ENCODE data around the gene PRRG4.

Gene PRRG4

DNA sequence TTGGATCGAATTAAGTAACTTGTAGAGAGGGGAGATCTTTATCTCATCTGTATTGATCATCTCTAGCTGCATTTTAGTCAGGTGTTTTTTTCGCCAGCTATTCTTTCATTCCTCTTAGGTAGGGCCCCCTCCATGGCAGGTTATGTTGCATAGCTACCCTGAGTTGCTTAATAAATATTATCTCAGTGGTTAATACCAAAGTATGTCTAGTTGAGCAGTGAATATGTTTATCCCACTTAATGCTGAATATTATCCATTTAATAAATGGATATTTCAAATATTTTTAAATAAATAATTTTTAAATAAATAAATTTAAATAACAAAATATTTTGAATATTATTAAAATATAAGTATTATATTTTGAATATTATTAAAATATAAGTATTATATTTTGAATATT, 9.6 kb downstream of the PRRG4 start:
- Histone ChIP-seq H3K27me3 (replicated peaks; ENCODE audit: control insufficient read depth, insufficient read depth, low read length) (no peaks in the 10 kb centered on the region), H3K36me3 (ENCODE audit: control insufficient read depth, insufficient read depth, low read length) (no peaks in the 10 kb centered on the region), H3K4me3 (replicated peaks; ENCODE audit: low read depth, low read length) (no peak overlapping the region)
- no peak for DNase-seq (ENCODE audit: extremely low read depth, insufficient read length)
- TF ChIP-seq, protein P1, sequence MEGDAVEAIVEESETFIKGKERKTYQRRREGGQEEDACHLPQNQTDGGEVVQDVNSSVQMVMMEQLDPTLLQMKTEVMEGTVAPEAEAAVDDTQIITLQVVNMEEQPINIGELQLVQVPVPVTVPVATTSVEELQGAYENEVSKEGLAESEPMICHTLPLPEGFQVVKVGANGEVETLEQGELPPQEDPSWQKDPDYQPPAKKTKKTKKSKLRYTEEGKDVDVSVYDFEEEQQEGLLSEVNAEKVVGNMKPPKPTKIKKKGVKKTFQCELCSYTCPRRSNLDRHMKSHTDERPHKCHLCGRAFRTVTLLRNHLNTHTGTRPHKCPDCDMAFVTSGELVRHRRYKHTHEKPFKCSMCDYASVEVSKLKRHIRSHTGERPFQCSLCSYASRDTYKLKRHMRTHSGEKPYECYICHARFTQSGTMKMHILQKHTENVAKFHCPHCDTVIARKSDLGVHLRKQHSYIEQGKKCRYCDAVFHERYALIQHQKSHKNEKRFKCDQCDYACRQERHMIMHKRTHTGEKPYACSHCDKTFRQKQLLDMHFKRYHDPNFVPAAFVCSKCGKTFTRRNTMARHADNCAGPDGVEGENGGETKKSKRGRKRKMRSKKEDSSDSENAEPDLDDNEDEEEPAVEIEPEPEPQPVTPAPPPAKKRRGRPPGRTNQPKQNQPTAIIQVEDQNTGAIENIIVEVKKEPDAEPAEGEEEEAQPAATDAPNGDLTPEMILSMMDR (IDR thresholded peaks at IDR 0.05; ENCODE audit: insufficient read depth, low read length, poor library complexity, severe bottlenecking), result no peak

- Histone ChIP-seq H3K27me3 (replicated peaks; ENCODE audit: control insufficient read depth, insufficient read depth, low read length) (no peaks in the 10 kb centered on the region), H3K4me3 (replicated peaks; ENCODE audit: low read depth, low read length) (no peak overlapping the region), H3K36me3 (ENCODE audit: control insufficient read depth, insufficient read depth, low read length) (no peaks in the 10 kb centered on the region)
- DNase-seq (ENCODE audit: extremely low read depth, insufficient read length), result no peak
- TF ChIP-seq, protein P1 (IDR thresholded peaks at IDR 0.05; ENCODE audit: insufficient read depth, low read length, poor library complexity, severe bottlenecking), result no peak
Measured at GRCh38 chr11:32840587-32840986, 10.9 kb downstream of the PRRG4 start.

GRCh38 chr11:32843544-32843943, 13.8 kb downstream of the PRRG4 start:
- DNase-seq (ENCODE audit: extremely low read depth, insufficient read length), result no peak
- H3K36me3 ChIP-seq (ENCODE audit: control insufficient read depth, insufficient read depth, low read length), result no peaks in the 10 kb centered on the region
- TF ChIP-seq, protein P1 (IDR thresholded peaks at IDR 0.05; ENCODE audit: insufficient read depth, low read length, poor library complexity, severe bottlenecking), result no peak
- H3K4me3 ChIP-seq (replicated peaks; ENCODE audit: low read depth, low read length), result no peak overlapping the region
- H3K27me3 ChIP-seq (replicated peaks; ENCODE audit: control insufficient read depth, insufficient read depth, low read length), result no peaks in the 10 kb centered on the region

- no peak for DNase-seq (ENCODE audit: extremely low read depth, insufficient read length)
- TF ChIP-seq, protein P1 (IDR thresholded peaks at IDR 0.05; ENCODE audit: insufficient read depth, low read length, poor library complexity, severe bottlenecking), result no peak
- no peak overlapping the region for H3K4me3 ChIP-seq (replicated peaks; ENCODE audit: low read depth, low read length)
- no peaks in the 10 kb centered on the region for H3K36me3 ChIP-seq (ENCODE audit: control insufficient read depth, insufficient read depth, low read length)
- H3K27me3 ChIP-seq (replicated peaks; ENCODE audit: control insufficient read depth, insufficient read depth, low read length), result no peaks in the 10 kb centered on the region
Measured at GRCh38 chr11:32847511-32847910, 17.8 kb downstream of the PRRG4 start.

DNA sequence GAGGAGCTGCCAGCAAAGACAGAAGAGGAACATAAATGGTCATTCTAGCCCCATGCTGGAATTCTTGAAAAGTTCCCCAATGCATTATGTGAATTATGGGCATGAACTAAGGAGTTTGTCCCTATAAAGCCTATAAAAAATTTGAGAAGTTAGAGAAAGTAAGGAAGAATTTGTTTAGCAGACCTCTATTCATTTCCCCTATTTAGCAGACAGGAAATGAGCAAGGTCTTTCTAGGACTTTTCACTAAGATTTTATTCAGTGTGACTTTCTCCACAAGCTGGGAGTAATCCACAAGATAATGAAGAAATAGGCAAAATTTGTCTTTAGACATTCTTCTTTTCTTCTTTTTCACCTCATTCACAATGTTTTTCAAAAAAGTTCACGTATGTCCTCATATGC, 20.0 kb downstream of the PRRG4 start:
- Histone ChIP-seq H3K36me3 (ENCODE audit: control insufficient read depth, insufficient read depth, low read length) (no peaks in the 10 kb centered on the region), H3K4me3 (replicated peaks; ENCODE audit: low read depth, low read length) (no peak overlapping the region), H3K27me3 (replicated peaks; ENCODE audit: control insufficient read depth, insufficient read depth, low read length) (no peaks in the 10 kb centered on the region)
- no peak for DNase-seq (ENCODE audit: extremely low read depth, insufficient read length)
- TF ChIP-seq, protein P1 (IDR thresholded peaks at IDR 0.05; ENCODE audit: insufficient read depth, low read length, poor library complexity, severe bottlenecking), result no peak

GRCh38 chr11:32851251-32851650, 21.5 kb downstream of the PRRG4 start:
- TF ChIP-seq, protein P1 (IDR thresholded peaks at IDR 0.05; ENCODE audit: insufficient read depth, low read length, poor library complexity, severe bottlenecking), result no peak

More at GRCh38 chr11:32851251-32851650, 21.5 kb downstream of the PRRG4 start:
- Histone ChIP-seq H3K27me3 (replicated peaks; ENCODE audit: control insufficient read depth, insufficient read depth, low read length) (no peaks in the 10 kb centered on the region), H3K36me3 (ENCODE audit: control insufficient read depth, insufficient read depth, low read length) (no peaks in the 10 kb centered on the region), H3K4me3 (replicated peaks; ENCODE audit: low read depth, low read length) (no peak overlapping the region)
- DNase-seq (ENCODE audit: extremely low read depth, insufficient read length), result no peak

Measured in GM06990 (cell line).